GM12878 (cell line): ENCODE results near the gene SNPH. TPM values are rescaled to one million over a fixed set of nuclear protein-coding genes. Genes with fewer than 3 reads are reported as not detected.

Source experiments
- ATF3 ChIP-seq: IDR thresholded peaks from 2 replicates; pipeline ENCODE4 v1.6.1; 2011; ENCODE audit warnings: low read depth, mild to moderate bottlenecking, low read length, moderate library complexity, borderline replicate concordance; ENCODE audit errors: extremely low read depth
- BCLAF1 ChIP-seq: fragments of 450-650 bp; IDR thresholded peaks from 2 replicates; pipeline ENCODE4 v1.6.1; 2017; ENCODE audit warnings: antibody characterized with exemption, mild to moderate bottlenecking, moderate library complexity
- E2F8 ChIP-seq: fragments of 450-650 bp; IDR thresholded peaks from 2 replicates; pipeline ENCODE4 v1.6.1; 2018; ENCODE audit warnings: mild to moderate bottlenecking, low read depth, moderate library complexity; ENCODE audit not compliant: partially characterized antibody
- EGR1 ChIP-seq, 2 experiments: IDR thresholded peaks; 1 replicate in 1 of 2; 2 replicates in 1 of 2; pipeline ENCODE4 v1.6.1; 2011 to 2012; ENCODE audit warnings: low read depth in 2 of 2, low read length in 2 of 2, borderline replicate concordance in 1 of 2, mild to moderate bottlenecking in 1 of 2, moderate library complexity in 1 of 2
- HSF1 ChIP-seq: fragments of 150-350 bp; IDR thresholded peaks from 2 replicates; pipeline ENCODE4 v1.6.1; 2014; ENCODE audit warnings: mild to moderate bottlenecking, low read depth, low read length
- MTA2 ChIP-seq: fragments of 450-650 bp; IDR thresholded peaks from 2 replicates; pipeline ENCODE4 v1.6.1; 2016; ENCODE audit warnings: low read depth, mild to moderate bottlenecking, moderate library complexity
- SMC3 ChIP-seq: IDR thresholded peaks from 2 replicates; pipeline ENCODE4 v1.6.1; 2011; ENCODE audit warnings: low read length, improper control_type of control experiment, borderline replicate concordance
- polyA plus RNA-seq, 11 experiments: library from polyadenylated mRNA; depleted of rRNA in 4 of 11; unstranded in 6 of 11; stranded (reverse) in 5 of 11; fragments of >200 nt; fragmentation: Nextera tagmentation in 4 of 11; fragmentation: Illumina TruSeq in 1 of 11; extraction: Ambion mirVana in 4 of 11; extraction: Trizol in 1 of 11; gene quantifications; 1 replicate in 1 of 11; 2 replicates in 10 of 11; pipeline versions ENCODE4 v1.2.1 to v1.2.3, GENCODE V29; 2011 to 2016; ENCODE audit warnings: inconsistent platforms in 2 of 11, missing spikeins in 2 of 11, low read depth in 1 of 11
- total RNA-seq, 4 experiments: library from RNA; depleted of rRNA in 3 of 4; stranded (reverse); fragments of >200 nt in 3 of 4; fragmentation: Illumina TruSeq in 1 of 4; extraction: Trizol in 1 of 4; gene quantifications; 2 replicates each; pipeline versions ENCODE4 v1.2.1 to v1.2.3, GENCODE V29; 2013 to 2021
- TF ChIP-seq, protein P1 (sequence below), 3 experiments: IDR thresholded peaks in 2 of 3; conservative IDR thresholded peaks in 1 of 3; 2 replicates each; pipeline ENCODE4 v1.5.1; 2011; ENCODE audit warnings: low read depth in 3 of 3, low read length in 3 of 3, mild to moderate bottlenecking in 3 of 3, control low read depth in 2 of 3, moderate library complexity in 2 of 3, inconsistent platforms in 1 of 3, mixed read lengths in 1 of 3; ENCODE audit not compliant: control insufficient read depth in 2 of 3, insufficient read depth in 1 of 3; ENCODE audit errors: extremely low read depth in 1 of 3
- TF ChIP-seq, protein P2 (sequence below): fragments of 450-650 bp; formaldehyde crosslinking; IDR thresholded peaks from 2 replicates; pipeline ENCODE4 v1.4.0; 2022; ENCODE audit warnings: mild to moderate bottlenecking, moderate library complexity
- TF ChIP-seq, protein P3 (sequence below): fragments of 450-650 bp; IDR thresholded peaks from 2 replicates; pipeline ENCODE4 v1.6.1; 2017; ENCODE audit warnings: mild to moderate bottlenecking, low read depth, inconsistent platforms; ENCODE audit not compliant: poor library complexity, severe bottlenecking

Gene SNPH
- total and polyA plus RNA-seq, 10 of the 15 experiments (the other 5 are each of a cell fraction or from before 2014, with no cell fraction given), result 0.02 to 0.45 (median 0.34) TPM; not detected in 2

- TF ChIP-seq E2F8 (no peak), EGR1 (IDR thresholded peaks at IDR 0.05; ENCODE audit: borderline replicate concordance in 1 of 2, low read depth in 2 of 2, low read length in 2 of 2) (peak in 1 of 2 experiments; percentile 80; a peak in 2 of 3 replicates), MTA2 (peak; percentile 47; the same call in 1 of the 2 replicates), HSF1 (no peak), SMC3 (no peak), BCLAF1 (no peak), ATF3 (no peak)
- TF ChIP-seq, protein P1, sequence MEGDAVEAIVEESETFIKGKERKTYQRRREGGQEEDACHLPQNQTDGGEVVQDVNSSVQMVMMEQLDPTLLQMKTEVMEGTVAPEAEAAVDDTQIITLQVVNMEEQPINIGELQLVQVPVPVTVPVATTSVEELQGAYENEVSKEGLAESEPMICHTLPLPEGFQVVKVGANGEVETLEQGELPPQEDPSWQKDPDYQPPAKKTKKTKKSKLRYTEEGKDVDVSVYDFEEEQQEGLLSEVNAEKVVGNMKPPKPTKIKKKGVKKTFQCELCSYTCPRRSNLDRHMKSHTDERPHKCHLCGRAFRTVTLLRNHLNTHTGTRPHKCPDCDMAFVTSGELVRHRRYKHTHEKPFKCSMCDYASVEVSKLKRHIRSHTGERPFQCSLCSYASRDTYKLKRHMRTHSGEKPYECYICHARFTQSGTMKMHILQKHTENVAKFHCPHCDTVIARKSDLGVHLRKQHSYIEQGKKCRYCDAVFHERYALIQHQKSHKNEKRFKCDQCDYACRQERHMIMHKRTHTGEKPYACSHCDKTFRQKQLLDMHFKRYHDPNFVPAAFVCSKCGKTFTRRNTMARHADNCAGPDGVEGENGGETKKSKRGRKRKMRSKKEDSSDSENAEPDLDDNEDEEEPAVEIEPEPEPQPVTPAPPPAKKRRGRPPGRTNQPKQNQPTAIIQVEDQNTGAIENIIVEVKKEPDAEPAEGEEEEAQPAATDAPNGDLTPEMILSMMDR (IDR thresholded peaks at IDR 0.05 in 2 of 3, conservative IDR thresholded peaks at IDR 0.05 in 1 of 3; ENCODE audit: control insufficient read depth in 2 of 3, extremely low read depth in 1 of 3, insufficient read depth in 1 of 3, low read depth in 3 of 3, low read length in 3 of 3), result no peak
- TF ChIP-seq, protein P2, sequence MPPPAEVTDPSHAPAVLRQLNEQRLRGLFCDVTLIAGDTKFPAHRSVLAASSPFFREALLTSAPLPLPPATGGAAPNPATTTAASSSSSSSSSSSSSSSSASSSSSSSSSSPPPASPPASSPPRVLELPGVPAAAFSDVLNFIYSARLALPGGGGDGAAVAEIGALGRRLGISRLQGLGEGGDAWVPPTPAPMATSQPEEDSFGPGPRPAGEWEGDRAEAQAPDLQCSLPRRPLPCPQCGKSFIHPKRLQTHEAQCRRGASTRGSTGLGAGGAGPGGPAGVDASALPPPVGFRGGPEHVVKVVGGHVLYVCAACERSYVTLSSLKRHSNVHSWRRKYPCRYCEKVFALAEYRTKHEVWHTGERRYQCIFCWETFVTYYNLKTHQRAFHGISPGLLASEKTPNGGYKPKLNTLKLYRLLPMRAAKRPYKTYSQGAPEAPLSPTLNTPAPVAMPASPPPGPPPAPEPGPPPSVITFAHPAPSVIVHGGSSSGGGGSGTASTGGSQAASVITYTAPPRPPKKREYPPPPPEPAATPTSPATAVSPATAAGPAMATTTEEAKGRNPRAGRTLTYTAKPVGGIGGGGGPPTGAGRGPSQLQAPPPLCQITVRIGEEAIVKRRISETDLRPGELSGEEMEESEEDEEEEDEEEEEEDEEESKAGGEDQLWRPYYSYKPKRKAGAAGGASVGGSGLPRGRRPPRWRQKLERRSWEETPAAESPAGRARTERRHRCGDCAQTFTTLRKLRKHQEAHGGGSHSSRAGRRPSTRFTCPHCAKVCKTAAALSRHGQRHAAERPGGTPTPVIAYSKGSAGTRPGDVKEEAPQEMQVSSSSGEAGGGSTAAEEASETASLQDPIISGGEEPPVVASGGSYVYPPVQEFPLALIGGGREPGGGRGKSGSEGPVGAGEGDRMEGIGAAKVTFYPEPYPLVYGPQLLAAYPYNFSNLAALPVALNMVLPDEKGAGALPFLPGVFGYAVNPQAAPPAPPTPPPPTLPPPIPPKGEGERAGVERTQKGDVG (CRISPR knock-in tag), result no peak
- TF ChIP-seq, protein P3, sequence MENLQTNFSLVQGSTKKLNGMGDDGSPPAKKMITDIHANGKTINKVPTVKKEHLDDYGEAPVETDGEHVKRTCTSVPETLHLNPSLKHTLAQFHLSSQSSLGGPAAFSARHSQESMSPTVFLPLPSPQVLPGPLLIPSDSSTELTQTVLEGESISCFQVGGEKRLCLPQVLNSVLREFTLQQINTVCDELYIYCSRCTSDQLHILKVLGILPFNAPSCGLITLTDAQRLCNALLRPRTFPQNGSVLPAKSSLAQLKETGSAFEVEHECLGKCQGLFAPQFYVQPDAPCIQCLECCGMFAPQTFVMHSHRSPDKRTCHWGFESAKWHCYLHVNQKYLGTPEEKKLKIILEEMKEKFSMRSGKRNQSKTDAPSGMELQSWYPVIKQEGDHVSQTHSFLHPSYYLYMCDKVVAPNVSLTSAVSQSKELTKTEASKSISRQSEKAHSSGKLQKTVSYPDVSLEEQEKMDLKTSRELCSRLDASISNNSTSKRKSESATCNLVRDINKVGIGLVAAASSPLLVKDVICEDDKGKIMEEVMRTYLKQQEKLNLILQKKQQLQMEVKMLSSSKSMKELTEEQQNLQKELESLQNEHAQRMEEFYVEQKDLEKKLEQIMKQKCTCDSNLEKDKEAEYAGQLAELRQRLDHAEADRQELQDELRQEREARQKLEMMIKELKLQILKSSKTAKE, result no peak
Observed at GRCh38 chr20:1325173-1326030, 59.3 kb downstream of the SNPH start (continued).
